ENCODE data around the gene ABCA7. TPM values are rescaled to one million over a fixed set of nuclear protein-coding genes. Genes with fewer than 3 reads are reported as not detected.

ABCA7 gene
- total RNA-seq, 1 experiment from 2014 or later, result 91.4 TPM

DNA sequence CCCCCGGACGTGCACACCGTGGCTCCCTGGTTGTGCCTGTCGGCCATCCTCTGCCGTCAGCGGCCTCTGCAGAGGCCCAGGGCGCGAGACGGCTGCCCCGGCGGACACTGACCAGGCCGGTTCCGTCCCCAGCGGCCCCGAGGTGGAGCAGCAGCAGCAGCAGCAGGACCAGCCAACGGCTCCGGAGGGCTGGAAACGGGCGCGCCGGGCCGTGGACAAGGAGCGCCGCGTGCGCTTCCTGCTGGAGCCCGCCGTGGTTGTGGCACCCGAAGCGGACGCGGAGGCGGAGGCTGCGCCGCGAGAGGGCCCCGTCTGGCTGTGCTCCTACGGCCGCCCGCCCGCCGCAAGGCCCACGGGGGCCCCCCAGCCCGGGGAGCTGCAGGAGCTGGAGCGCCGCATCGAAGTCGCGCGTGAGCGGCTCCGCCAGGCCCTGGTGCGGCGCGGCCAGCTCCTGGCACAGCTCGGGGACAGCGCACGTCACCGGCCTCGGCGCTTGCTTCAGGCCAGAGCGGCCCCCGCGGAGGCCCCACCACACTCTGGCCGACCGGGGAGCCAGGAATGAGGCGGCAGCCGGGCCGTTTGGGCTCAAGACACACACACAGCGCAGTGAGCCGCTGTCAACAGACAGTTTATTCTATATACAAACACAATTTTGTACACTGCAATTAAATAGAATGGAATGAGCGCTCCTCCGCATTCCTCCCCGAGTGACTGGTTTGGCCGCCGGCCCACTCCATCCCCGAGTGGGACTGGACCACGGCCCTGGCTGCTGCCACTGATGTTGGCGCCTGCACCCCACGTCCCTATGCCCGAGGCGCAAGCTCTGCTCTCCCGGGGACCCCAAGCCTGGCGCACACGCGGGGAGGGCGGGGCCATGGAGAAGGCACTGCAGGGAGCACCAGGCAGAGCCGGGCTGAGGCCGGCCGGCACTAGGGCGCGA lies 30.6 kb upstream of the ABCA7 start (continued):
- TF ChIP-seq FOSL1 (IDR thresholded peaks at IDR 0.05; ENCODE audit: low read depth), result no peak
- no peak for TF ChIP-seq CEBPB (IDR thresholded peaks at IDR 0.05; ENCODE audit: low read depth)
- no peak for TF ChIP-seq ELF1 (IDR thresholded peaks at IDR 0.05; ENCODE audit: borderline replicate concordance, low read depth)
- TF ChIP-seq TCF7L2 (IDR thresholded peaks at IDR 0.05; ENCODE audit: borderline replicate concordance, extremely low read depth, insufficient read depth, insufficient read length), result no peak
- TF ChIP-seq ZFX (IDR thresholded peaks at IDR 0.05), result no peak

DNA sequence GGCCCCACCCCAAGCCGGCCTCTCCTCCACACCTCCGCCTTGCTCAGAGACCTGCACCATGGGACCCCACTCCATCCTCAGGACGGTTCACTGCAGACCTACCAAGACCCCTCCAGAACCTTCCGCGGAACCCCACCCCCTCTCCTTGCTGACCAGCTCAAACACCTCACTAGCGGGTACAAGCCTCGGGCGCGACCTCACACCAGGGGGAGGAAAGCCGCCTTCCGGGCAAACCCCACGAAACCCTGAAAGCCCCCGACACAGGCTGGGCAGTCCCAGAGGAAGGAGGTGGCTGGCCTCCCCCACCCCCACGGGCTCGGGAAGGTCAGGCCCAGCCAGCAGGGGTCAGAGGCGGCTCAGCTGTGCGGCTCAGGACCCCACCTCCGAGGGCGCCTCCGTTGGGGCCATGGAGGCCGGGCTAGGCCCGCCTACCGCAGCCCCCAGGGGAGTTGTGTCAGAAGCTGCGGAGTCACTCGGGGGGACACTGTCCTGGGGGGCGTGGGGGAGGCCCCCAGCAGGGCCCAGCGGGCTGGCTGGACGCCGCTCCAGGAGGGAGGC lies 29.8 kb upstream of the ABCA7 start:
- Histone ChIP-seq H3K27me3 (ENCODE audit: insufficient read depth, low read length) (no peaks in the 10 kb centered on the region), H3K4me3 (replicated peaks in 1 of 2; ENCODE audit: low read depth in 1 of 2, low read length in 2 of 2) (no peak overlapping the region), H3K79me2 (ENCODE audit: insufficient read depth, low read length) (peaks cover 22% of the 10 kb centered on the region), H2AFZ (ENCODE audit: low read depth, low read length, poor library complexity, severe bottlenecking) (no peak overlapping the region), H3K9me3 (ENCODE audit: control insufficient read depth in 1 of 2, insufficient read depth in 1 of 2, low read depth in 1 of 2, low read length in 2 of 2) (no peaks in the 10 kb centered on the region), H3K9ac (ENCODE audit: low read length) (no peak overlapping the region), H3K4me1 (ENCODE audit: control insufficient read depth in 1 of 2, insufficient read depth in 2 of 2, low read length in 2 of 2) (no peaks in the 10 kb centered on the region), H4K20me1 (ENCODE audit: insufficient read depth) (no peaks in the 10 kb centered on the region; the same call in 1 of the 2 replicates), H3K9me2 (ENCODE audit: insufficient read depth) (no peaks in the 10 kb centered on the region), H3K4me2 (ENCODE audit: low read length) (no peak overlapping the region), H3K27ac (ENCODE audit: low read depth, low read length) (no peak overlapping the region), H3K36me3 (ENCODE audit: control insufficient read depth in 1 of 2, insufficient read depth in 2 of 2, low read length in 2 of 2) (peaks cover 0 to 4% of the 10 kb centered on the region in 2 experiments; a peak in 2 of 4 replicates)
- CTCF ChIA-PET, result no interaction called here
- no TSS peak for BruUV-seq (replicated peaks)
- ATAC-seq (no peak), DNase-seq (ENCODE audit: low read depth, low spot score) (no peak)
- TF ChIP-seq POLR2AphosphoS5 (IDR thresholded peaks at IDR 0.05; ENCODE audit: low read depth, low read length) (no peak), POLR2A (IDR thresholded peaks at IDR 0.05; ENCODE audit: borderline replicate concordance, extremely low read depth, insufficient read depth, insufficient read length) (no peak), JUND (IDR thresholded peaks at IDR 0.05) (no peak), SRF (IDR thresholded peaks at IDR 0.05; ENCODE audit: low read depth) (no peak), ZNF274 (IDR thresholded peaks at IDR 0.05; ENCODE audit: low read depth, low read length) (no peak), YY1 (IDR thresholded peaks at IDR 0.05; ENCODE audit: extremely low read depth, insufficient replicate concordance, low read depth, low read length) (no peak), EZH2phosphoT487 (IDR thresholded peaks at IDR 0.05; ENCODE audit: borderline replicate concordance) (no peak), ZFX (IDR thresholded peaks at IDR 0.05) (no peak), FOSL1 (IDR thresholded peaks at IDR 0.05; ENCODE audit: low read depth) (no peak)
- TF ChIP-seq, protein P1, sequence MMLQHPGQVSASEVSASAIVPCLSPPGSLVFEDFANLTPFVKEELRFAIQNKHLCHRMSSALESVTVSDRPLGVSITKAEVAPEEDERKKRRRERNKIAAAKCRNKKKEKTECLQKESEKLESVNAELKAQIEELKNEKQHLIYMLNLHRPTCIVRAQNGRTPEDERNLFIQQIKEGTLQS (IDR thresholded peaks at IDR 0.05), result no peak
- intact Hi-C loops (cut with micrococcal nuclease), result no loop called here
- POLR2A ChIA-PET, result no interaction called here
- RAD21 ChIA-PET (ENCODE audit: low non-redundant PET in 1 of 2, low total read pairs in 2 of 2, uncharacterized antibody in 2 of 2, unreplicated experiment in 2 of 2), result no interaction called here

Data from HCT116 (cell line).